Panc1 (cell line): ENCODE measurements around the gene SMIM8. TPM values are rescaled to one million over a fixed set of nuclear protein-coding genes. Genes with fewer than 3 reads are reported as not detected.

Experiments
- ATAC-seq: fragments of 200-7000 bp; cut with Tn5 transposase; 2 replicates; pipeline ENCODE4 v1.9.1; 2020; ENCODE audit warnings: mild to moderate bottlenecking, moderate library complexity
- BruUV-seq: library from RNA; stranded (reverse); fragments of 400-500 nt; replicated peaks from 2 replicates; lab custom pipeline; 2021; lab: Mats Ljungman, UMichigan
- CTCF ChIA-PET: fragments of 300-600 bp; sonication (Branson Sonifier 250); formaldehyde crosslinking; loops from one replicate; lab custom pipeline; 2022; ENCODE audit warnings: antibody characterized with exemption; lab: Charles Lee
- POLR2A ChIA-PET: fragments of 300-600 bp; sonication (Branson Sonifier 250); formaldehyde crosslinking; loops from one replicate; lab custom pipeline; 2022; ENCODE audit warnings: antibody characterized with exemption; lab: Charles Lee
- DNase-seq: peaks from one replicate; pipeline ENCODE4 v3.0.0-alpha.2; 2010; ENCODE audit warnings: low read depth, low spot score
- H3K27ac ChIP-seq: 2 replicates; pipeline ENCODE4 v1.5.1; 2011; ENCODE audit warnings: mild to moderate bottlenecking, low read length, inconsistent platforms
- H3K27me3 ChIP-seq: fragments of 200-500 bp; sonication (Bioruptor generic); 2 replicates; pipeline ENCODE4 v1.6.0; 2014; ENCODE audit warnings: low read length, inconsistent platforms; ENCODE audit not compliant: control insufficient read depth, insufficient read depth
- H3K36me3 ChIP-seq: fragments of 200-500 bp; sonication (Bioruptor generic); 2 replicates; pipeline ENCODE4 v1.5.1; 2014; ENCODE audit warnings: inconsistent platforms, mild to moderate bottlenecking, low read length, moderate library complexity; ENCODE audit not compliant: control insufficient read depth, insufficient read depth
- H3K4me1 ChIP-seq: 2 replicates; pipeline ENCODE4 v1.5.1; 2011; ENCODE audit warnings: inconsistent platforms, mild to moderate bottlenecking, low read length, moderate library complexity; ENCODE audit not compliant: control insufficient read depth, insufficient read depth
- H3K4me3 ChIP-seq, 2 experiments: 2 replicates each; pipeline ENCODE4 v1.5.1; 2011 to 2012; ENCODE audit warnings: low read depth in 2 of 2, low read length in 2 of 2, mild to moderate bottlenecking in 2 of 2, inconsistent platforms in 1 of 2, moderate library complexity in 1 of 2
- H3K9me3 ChIP-seq: fragments of 200-500 bp; sonication (Bioruptor generic); 2 replicates; pipeline ENCODE4 v1.5.1; 2014; ENCODE audit warnings: low read depth, mild to moderate bottlenecking, inconsistent platforms, low read length, moderate library complexity; ENCODE audit not compliant: control insufficient read depth, insufficient read depth
- POLR2AphosphoS5 ChIP-seq: IDR thresholded peaks from 2 replicates; pipeline ENCODE4 v1.6.1; 2012; ENCODE audit warnings: mild to moderate bottlenecking, low read depth, low read length, moderate library complexity
- SIN3A ChIP-seq: IDR thresholded peaks from 2 replicates; pipeline ENCODE4 v1.6.1; 2012; ENCODE audit warnings: low read depth, mild to moderate bottlenecking, low read length, moderate library complexity, borderline replicate concordance; ENCODE audit not compliant: insufficient read depth
- TCF7L2 ChIP-seq: IDR thresholded peaks from 2 replicates; pipeline ENCODE4 v1.6.1; 2011; ENCODE audit warnings: mild to moderate bottlenecking, low read depth, low read length, inconsistent platforms
- in situ Hi-C: cut with HindIII; loops from 2 replicates; pipeline ENCODE4 v1.10.0; 2016; ENCODE audit warnings: low sequenced_read_pairs, low pct_unique_long_range_greater_than_20kb
- intact Hi-C: fragments of 100-400 bp; cut with micrococcal nuclease; formaldehyde crosslinking; loops from one replicate; pipeline ENCODE4 v1.10.0; 2022; ENCODE audit not compliant: unreplicated experiment
- total RNA-seq: library from RNA; stranded (reverse); gene quantifications from one replicate; pipeline ENCODE4 v1.2.1, GENCODE V29; 2021; ENCODE audit not compliant: unreplicated experiment
- TF ChIP-seq, protein P1 (sequence below), 2 experiments: IDR thresholded peaks; 2 replicates each; pipeline ENCODE4 v1.6.1; 2011 to 2012; ENCODE audit warnings: low read depth in 2 of 2, control low read depth in 1 of 2, low read length in 1 of 2, mild to moderate bottlenecking in 1 of 2, moderate library complexity in 1 of 2; ENCODE audit not compliant: insufficient read depth in 1 of 2
- TF ChIP-seq, protein P2 (sequence below): fragments of 450-650 bp; IDR thresholded peaks from 2 replicates; pipeline ENCODE4 v1.5.1; 2017; ENCODE audit warnings: mild to moderate bottlenecking

The SMIM8 gene
- total RNA-seq, 1 experiment from 2014 or later: 6.7 TPM

DNA sequence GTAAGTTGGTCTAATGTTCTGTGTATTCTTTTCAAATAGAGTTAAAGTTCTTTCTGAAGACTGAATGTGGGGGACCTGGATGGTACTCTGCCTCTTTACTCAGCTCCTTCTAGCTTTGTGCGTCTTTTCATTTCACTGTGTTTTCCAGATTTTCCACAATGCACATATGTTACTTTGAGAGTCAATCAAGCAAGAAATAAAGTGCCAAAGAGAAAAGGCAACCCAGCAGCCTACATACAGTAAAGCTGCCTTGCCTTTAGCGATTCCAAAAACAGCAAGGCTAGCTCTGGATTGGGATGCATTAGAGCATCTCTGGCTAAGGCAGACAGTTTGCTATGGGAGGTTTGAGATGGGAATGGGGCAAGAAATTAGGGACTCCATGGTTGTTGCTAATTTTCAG, 27.5 kb downstream of the SMIM8 start:
- no peak for ATAC-seq
- CTCF ChIA-PET: interaction anchor here (0.5 kb wide), 1 partner anchor 50 kb away, joined by 3 read pairs; no protein-coding TSS in a partner anchor

DNA sequence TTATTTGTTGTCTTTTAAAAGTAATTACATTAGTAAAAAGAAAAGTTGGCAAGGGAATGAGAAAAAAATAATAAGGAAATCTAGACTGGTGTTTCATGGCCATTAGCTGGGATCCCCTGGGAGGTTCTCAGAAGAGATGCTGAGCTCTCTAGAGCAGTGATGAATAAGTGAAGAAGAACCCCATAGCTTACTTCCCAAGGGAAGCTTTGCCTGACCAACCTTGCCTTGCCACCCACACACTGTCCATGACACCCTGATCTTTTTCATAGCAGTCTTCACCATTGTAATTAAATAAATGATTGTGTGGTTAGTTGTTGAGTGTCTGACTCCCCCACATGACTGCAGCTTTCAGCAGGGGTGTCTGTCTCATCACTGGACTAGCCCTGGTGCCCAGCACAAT, 28.1 kb downstream of the SMIM8 start:
- Histone ChIP-seq H3K27ac (no peak overlapping the region), H3K36me3 (no peaks in the 10 kb centered on the region), H3K4me1 (no peaks in the 10 kb centered on the region), H3K4me3 (no peak overlapping the region), H3K27me3 (no peaks in the 10 kb centered on the region), H3K9me3 (no peaks in the 10 kb centered on the region)
- in situ Hi-C loops: no loop called here
- ChIA-PET POLR2A (no interaction called here), CTCF (no interaction called here)
- intact Hi-C loops: no loop called here
- TF ChIP-seq POLR2AphosphoS5 (no peak), SIN3A (no peak), TCF7L2 (no peak)
- TF ChIP-seq, protein P1, sequence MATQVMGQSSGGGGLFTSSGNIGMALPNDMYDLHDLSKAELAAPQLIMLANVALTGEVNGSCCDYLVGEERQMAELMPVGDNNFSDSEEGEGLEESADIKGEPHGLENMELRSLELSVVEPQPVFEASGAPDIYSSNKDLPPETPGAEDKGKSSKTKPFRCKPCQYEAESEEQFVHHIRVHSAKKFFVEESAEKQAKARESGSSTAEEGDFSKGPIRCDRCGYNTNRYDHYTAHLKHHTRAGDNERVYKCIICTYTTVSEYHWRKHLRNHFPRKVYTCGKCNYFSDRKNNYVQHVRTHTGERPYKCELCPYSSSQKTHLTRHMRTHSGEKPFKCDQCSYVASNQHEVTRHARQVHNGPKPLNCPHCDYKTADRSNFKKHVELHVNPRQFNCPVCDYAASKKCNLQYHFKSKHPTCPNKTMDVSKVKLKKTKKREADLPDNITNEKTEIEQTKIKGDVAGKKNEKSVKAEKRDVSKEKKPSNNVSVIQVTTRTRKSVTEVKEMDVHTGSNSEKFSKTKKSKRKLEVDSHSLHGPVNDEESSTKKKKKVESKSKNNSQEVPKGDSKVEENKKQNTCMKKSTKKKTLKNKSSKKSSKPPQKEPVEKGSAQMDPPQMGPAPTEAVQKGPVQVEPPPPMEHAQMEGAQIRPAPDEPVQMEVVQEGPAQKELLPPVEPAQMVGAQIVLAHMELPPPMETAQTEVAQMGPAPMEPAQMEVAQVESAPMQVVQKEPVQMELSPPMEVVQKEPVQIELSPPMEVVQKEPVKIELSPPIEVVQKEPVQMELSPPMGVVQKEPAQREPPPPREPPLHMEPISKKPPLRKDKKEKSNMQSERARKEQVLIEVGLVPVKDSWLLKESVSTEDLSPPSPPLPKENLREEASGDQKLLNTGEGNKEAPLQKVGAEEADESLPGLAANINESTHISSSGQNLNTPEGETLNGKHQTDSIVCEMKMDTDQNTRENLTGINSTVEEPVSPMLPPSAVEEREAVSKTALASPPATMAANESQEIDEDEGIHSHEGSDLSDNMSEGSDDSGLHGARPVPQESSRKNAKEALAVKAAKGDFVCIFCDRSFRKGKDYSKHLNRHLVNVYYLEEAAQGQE (IDR thresholded peaks at IDR 0.05; ENCODE audit: insufficient read depth in 1 of 2, low read depth in 2 of 2, low read length in 1 of 2): no peak
- TF ChIP-seq, protein P2, sequence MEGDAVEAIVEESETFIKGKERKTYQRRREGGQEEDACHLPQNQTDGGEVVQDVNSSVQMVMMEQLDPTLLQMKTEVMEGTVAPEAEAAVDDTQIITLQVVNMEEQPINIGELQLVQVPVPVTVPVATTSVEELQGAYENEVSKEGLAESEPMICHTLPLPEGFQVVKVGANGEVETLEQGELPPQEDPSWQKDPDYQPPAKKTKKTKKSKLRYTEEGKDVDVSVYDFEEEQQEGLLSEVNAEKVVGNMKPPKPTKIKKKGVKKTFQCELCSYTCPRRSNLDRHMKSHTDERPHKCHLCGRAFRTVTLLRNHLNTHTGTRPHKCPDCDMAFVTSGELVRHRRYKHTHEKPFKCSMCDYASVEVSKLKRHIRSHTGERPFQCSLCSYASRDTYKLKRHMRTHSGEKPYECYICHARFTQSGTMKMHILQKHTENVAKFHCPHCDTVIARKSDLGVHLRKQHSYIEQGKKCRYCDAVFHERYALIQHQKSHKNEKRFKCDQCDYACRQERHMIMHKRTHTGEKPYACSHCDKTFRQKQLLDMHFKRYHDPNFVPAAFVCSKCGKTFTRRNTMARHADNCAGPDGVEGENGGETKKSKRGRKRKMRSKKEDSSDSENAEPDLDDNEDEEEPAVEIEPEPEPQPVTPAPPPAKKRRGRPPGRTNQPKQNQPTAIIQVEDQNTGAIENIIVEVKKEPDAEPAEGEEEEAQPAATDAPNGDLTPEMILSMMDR: no peak
- no peak for ATAC-seq
- DNase-seq: no peak
- no TSS peak for BruUV-seq

More for the DNA sequence above, 27.5 kb downstream of the SMIM8 start:
- H3K27ac ChIP-seq: no peak overlapping the region
- H3K9me3 ChIP-seq: no peaks in the 10 kb centered on the region
- POLR2A ChIA-PET: no interaction called here
- no peak overlapping the region for H3K4me3 ChIP-seq
- H3K4me1 ChIP-seq: no peaks in the 10 kb centered on the region
- BruUV-seq: no TSS peak
- no peak for DNase-seq
- in situ Hi-C loops (no loop called here), intact Hi-C loops (no loop called here)
- TF ChIP-seq POLR2AphosphoS5 (no peak), SIN3A (no peak), TCF7L2 (no peak)
- TF ChIP-seq, protein P1 (IDR thresholded peaks at IDR 0.05; ENCODE audit: insufficient read depth in 1 of 2, low read depth in 2 of 2, low read length in 1 of 2): no peak
- TF ChIP-seq, protein P2: no peak
- no peaks in the 10 kb centered on the region for H3K27me3 ChIP-seq
- no peaks in the 10 kb centered on the region for H3K36me3 ChIP-seq
